Astrocyte (in vitro differentiated cells and primary cell): ENCODE measurements around the gene KIF26B.

Experiments
- CTCF ChIP-seq: IDR thresholded peaks from 2 replicates; pipeline ENCODE4 v1.5.1; 2011; ENCODE audit warnings: low read depth, mild to moderate bottlenecking, inconsistent platforms, low read length, moderate library complexity; ENCODE audit not compliant: insufficient read depth
- EZH2 ChIP-seq: IDR thresholded peaks from 2 replicates; pipeline ENCODE4 v1.6.1; 2012; ENCODE audit warnings: mild to moderate bottlenecking, low read length, inconsistent platforms; ENCODE audit not compliant: insufficient read depth

- TF ChIP-seq EZH2 (no peak), CTCF (no peak)
Measured at GRCh38 chr1:245485996-245486395, 331.2 kb downstream of the KIF26B start.
